ENCODE measurements around the gene ANG.

ANG gene

DNA sequence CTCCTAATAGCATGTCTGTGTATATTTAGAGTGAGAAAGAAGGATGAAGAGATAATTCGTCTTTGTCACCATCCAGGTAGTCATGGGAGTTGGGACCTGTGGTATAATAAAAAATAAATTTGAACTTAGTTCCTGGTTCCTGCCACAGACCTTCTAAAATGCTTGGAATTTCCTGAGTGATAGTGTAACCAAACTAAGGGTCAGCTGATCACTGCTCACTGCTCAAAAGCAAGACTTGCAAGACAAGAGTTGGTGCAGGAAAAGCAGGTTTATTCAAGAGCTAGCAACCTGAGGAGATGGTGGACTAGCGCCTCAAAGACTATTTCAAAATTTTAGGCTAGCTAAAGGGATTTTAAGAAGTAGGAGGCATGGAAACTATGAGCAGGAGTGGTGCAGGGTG, 19.1 kb downstream of the ANG start:
- Histone ChIP-seq H3K27me3 (ENCODE audit: control insufficient read depth in 1 of 2, insufficient read depth in 1 of 2, low read length in 2 of 2) (peaks cover 10 to 37% of the 10 kb centered on the region in 2 experiments), H3K14ac (ENCODE audit: low read length in 2 of 2) (no peak overlapping the region), H3K36me3 (ENCODE audit: control insufficient read depth in 1 of 2, insufficient read depth in 2 of 2, low read depth in 1 of 2, low read length in 2 of 2) (no peaks in the 10 kb centered on the region), H3K9me3 (ENCODE audit: control insufficient read depth, low read length) (no peaks in the 10 kb centered on the region), H3K79me1 (replicated peaks; ENCODE audit: low read length, poor library complexity, severe bottlenecking) (no peaks in the 10 kb centered on the region), H2AFZ (ENCODE audit: low read depth, low read length) (no peak overlapping the region), H2BK12ac (ENCODE audit: low read length in 2 of 2) (no peak overlapping the region), H3K4me3 (ENCODE audit: insufficient read depth in 1 of 2, low read depth in 1 of 2, low read length in 2 of 2) (no peak overlapping the region), H3K27ac (ENCODE audit: low read length, poor library complexity, severe bottlenecking) (no peak overlapping the region), H3K4me1 (ENCODE audit: control insufficient read depth, insufficient read depth, low read depth, low read length) (no peaks in the 10 kb centered on the region), H4K91ac (ENCODE audit: low read length) (no peak overlapping the region), H4K8ac (ENCODE audit: low read length) (no peak overlapping the region), H3K4me2 (ENCODE audit: low read length, poor library complexity, severe bottlenecking) (no peak overlapping the region), H2AK5ac (ENCODE audit: low read length, severe bottlenecking) (no peak overlapping the region), H3K18ac (ENCODE audit: low read depth in 1 of 2, low read length in 2 of 2) (no peak overlapping the region), H3K9ac (ENCODE audit: low read length) (no peak overlapping the region), H2BK120ac (ENCODE audit: low read depth, low read length) (no peak overlapping the region), H2BK15ac (ENCODE audit: low read depth, poor library complexity, severe bottlenecking) (no peak overlapping the region), H3K23ac (ENCODE audit: low read length in 2 of 2) (no peak overlapping the region), H3K4ac (ENCODE audit: low read depth in 1 of 2, low read length in 2 of 2) (no peak overlapping the region), H2BK5ac (ENCODE audit: low read depth, low read length, poor library complexity, severe bottlenecking) (no peak overlapping the region)
- 83% methylated on average over 2 of the region's 2 CpGs for WGBS
- no peak for DNase-seq

DNA sequence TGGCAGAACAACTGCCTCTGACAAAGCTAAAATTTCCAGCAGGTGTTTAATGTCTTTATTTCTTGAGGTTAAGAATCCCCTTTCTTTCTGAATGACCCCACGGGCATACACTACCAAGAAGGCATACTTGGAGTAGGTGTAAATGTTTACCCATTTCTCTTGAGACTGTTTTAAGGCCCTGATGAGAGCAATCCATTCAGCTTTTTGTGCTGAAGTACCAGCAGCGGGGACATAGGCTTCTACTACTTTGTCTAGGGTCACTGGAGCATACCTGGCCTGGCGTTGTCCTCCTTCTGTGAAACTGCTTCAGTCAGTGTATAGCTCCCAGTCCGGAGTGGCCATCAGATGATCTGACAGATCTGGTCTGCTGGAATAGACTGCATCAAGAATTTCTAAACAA, 22.7 kb downstream of the ANG start:
- H3K23ac ChIP-seq (ENCODE audit: low read length in 2 of 2), result no peak overlapping the region
- H4K8ac ChIP-seq (ENCODE audit: low read length), result no peak overlapping the region
- H3K36me3 ChIP-seq (ENCODE audit: control insufficient read depth in 1 of 2, insufficient read depth in 2 of 2, low read depth in 1 of 2, low read length in 2 of 2), result no peaks in the 10 kb centered on the region
- H2BK12ac ChIP-seq (ENCODE audit: low read length in 2 of 2), result no peak overlapping the region
- H3K9ac ChIP-seq (ENCODE audit: low read length), result no peak overlapping the region
- 64% methylated on average over 4 of the region's 4 CpGs for WGBS
- H3K9me3 ChIP-seq (ENCODE audit: control insufficient read depth, low read length), result no peaks in the 10 kb centered on the region
- H3K4ac ChIP-seq (ENCODE audit: low read depth in 1 of 2, low read length in 2 of 2), result no peak overlapping the region
- no peak overlapping the region for H2AFZ ChIP-seq (ENCODE audit: low read depth, low read length)
- no peak overlapping the region for H3K4me3 ChIP-seq (ENCODE audit: insufficient read depth in 1 of 2, low read depth in 1 of 2, low read length in 2 of 2)
- H2BK120ac ChIP-seq (ENCODE audit: low read depth, low read length), result no peak overlapping the region
- H3K18ac ChIP-seq (ENCODE audit: low read depth in 1 of 2, low read length in 2 of 2), result no peak overlapping the region
- H2BK5ac ChIP-seq (ENCODE audit: low read depth, low read length, poor library complexity, severe bottlenecking), result no peak overlapping the region
- no peak overlapping the region for H3K14ac ChIP-seq (ENCODE audit: low read length in 2 of 2)
- no peak overlapping the region for H2BK15ac ChIP-seq (ENCODE audit: low read depth, poor library complexity, severe bottlenecking)
- H3K4me2 ChIP-seq (ENCODE audit: low read length, poor library complexity, severe bottlenecking), result no peak overlapping the region
- no peak overlapping the region for H3K27ac ChIP-seq (ENCODE audit: low read length, poor library complexity, severe bottlenecking)
- peaks cover 10 to 55% of the 10 kb centered on the region in 2 experiments for H3K27me3 ChIP-seq (ENCODE audit: control insufficient read depth in 1 of 2, insufficient read depth in 1 of 2, low read length in 2 of 2)
- no peaks in the 10 kb centered on the region for H3K79me1 ChIP-seq (replicated peaks; ENCODE audit: low read length, poor library complexity, severe bottlenecking)
- H3K4me1 ChIP-seq (ENCODE audit: control insufficient read depth, insufficient read depth, low read depth, low read length), result no peaks in the 10 kb centered on the region
- no peak overlapping the region for H4K91ac ChIP-seq (ENCODE audit: low read length)
- H2AK5ac ChIP-seq (ENCODE audit: low read length, severe bottlenecking), result no peak overlapping the region
- no peak for DNase-seq

DNA sequence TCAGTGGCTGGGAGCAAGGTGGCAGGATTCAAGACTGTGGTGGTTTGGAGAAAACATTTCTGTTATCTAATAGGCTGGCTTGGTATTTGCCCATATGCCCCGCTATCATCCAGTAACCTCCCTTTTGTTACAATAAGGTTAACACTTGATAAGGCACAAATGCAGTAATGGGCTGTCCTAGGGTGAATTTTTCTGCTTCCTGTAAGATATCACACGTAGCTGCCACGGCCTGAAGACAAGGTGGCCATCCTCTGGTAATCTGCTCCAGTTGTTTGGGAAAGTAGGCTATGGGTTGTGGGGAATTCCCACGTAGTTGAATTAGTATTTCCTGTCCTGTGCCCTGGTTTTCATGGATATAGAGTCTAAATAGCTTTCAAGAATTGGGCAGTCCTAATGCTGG, 23.1 kb downstream of the ANG start:
- H3K9ac ChIP-seq (ENCODE audit: low read length), result no peak overlapping the region
- H2AFZ ChIP-seq (ENCODE audit: low read depth, low read length), result no peak overlapping the region
- WGBS, result 14% methylated on average over 3 of the region's 4 CpGs
- no peaks in the 10 kb centered on the region for H3K36me3 ChIP-seq (ENCODE audit: control insufficient read depth in 1 of 2, insufficient read depth in 2 of 2, low read depth in 1 of 2, low read length in 2 of 2)
- H2BK5ac ChIP-seq (ENCODE audit: low read depth, low read length, poor library complexity, severe bottlenecking), result no peak overlapping the region
- no peak overlapping the region for H3K4me2 ChIP-seq (ENCODE audit: low read length, poor library complexity, severe bottlenecking)
- no peak overlapping the region for H2BK120ac ChIP-seq (ENCODE audit: low read depth, low read length)
- no peak overlapping the region for H2BK12ac ChIP-seq (ENCODE audit: low read length in 2 of 2)
- H3K9me3 ChIP-seq (ENCODE audit: control insufficient read depth, low read length), result no peaks in the 10 kb centered on the region
- peaks cover 10 to 59% of the 10 kb centered on the region in 2 experiments for H3K27me3 ChIP-seq (ENCODE audit: control insufficient read depth in 1 of 2, insufficient read depth in 1 of 2, low read length in 2 of 2)
- no peak overlapping the region for H4K8ac ChIP-seq (ENCODE audit: low read length)
- no peak overlapping the region for H3K27ac ChIP-seq (ENCODE audit: low read length, poor library complexity, severe bottlenecking)
- no peaks in the 10 kb centered on the region for H3K79me1 ChIP-seq (replicated peaks; ENCODE audit: low read length, poor library complexity, severe bottlenecking)
- H3K4me3 ChIP-seq (ENCODE audit: insufficient read depth in 1 of 2, low read depth in 1 of 2, low read length in 2 of 2), result no peak overlapping the region
- H2AK5ac ChIP-seq (ENCODE audit: low read length, severe bottlenecking), result no peak overlapping the region
- no peak overlapping the region for H3K4ac ChIP-seq (ENCODE audit: low read depth in 1 of 2, low read length in 2 of 2)
- no peak overlapping the region for H3K23ac ChIP-seq (ENCODE audit: low read length in 2 of 2)
- no peak overlapping the region for H4K91ac ChIP-seq (ENCODE audit: low read length)
- no peak overlapping the region for H3K14ac ChIP-seq (ENCODE audit: low read length in 2 of 2)
- DNase-seq, result no peak
- H2BK15ac ChIP-seq (ENCODE audit: low read depth, poor library complexity, severe bottlenecking), result no peak overlapping the region
- H3K4me1 ChIP-seq (ENCODE audit: control insufficient read depth, insufficient read depth, low read depth, low read length), result no peaks in the 10 kb centered on the region
- no peak overlapping the region for H3K18ac ChIP-seq (ENCODE audit: low read depth in 1 of 2, low read length in 2 of 2)

DNA sequence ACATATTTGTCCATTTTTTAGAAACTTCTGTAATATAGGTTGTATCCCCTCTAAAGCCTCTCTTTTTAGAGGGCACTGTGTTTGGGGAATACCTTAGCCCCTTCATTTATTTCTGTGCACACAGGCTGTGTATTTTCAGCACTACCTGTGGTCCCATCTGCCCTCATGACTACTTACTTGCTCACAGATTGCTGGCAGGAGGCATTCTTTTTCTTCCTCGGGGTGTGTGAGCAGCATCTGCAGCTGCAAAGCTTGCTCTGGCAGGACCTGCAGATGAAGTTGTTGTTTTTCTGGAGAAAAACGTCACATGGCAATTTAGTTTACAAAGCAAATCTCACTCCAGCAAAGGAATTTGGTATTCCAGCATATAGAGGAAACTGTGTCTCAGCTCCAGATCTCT, 24.3 kb downstream of the ANG start:
- no peak overlapping the region for H3K4me3 ChIP-seq (ENCODE audit: insufficient read depth in 1 of 2, low read depth in 1 of 2, low read length in 2 of 2)
- H3K14ac ChIP-seq (ENCODE audit: low read length in 2 of 2), result no peak overlapping the region
- H3K4me1 ChIP-seq (ENCODE audit: control insufficient read depth, insufficient read depth, low read depth, low read length), result no peaks in the 10 kb centered on the region

More for the DNA sequence above, 24.3 kb downstream of the ANG start:
- Histone ChIP-seq H3K79me1 (replicated peaks; ENCODE audit: low read length, poor library complexity, severe bottlenecking) (no peaks in the 10 kb centered on the region), H3K4me2 (ENCODE audit: low read length, poor library complexity, severe bottlenecking) (no peak overlapping the region), H3K18ac (ENCODE audit: low read depth in 1 of 2, low read length in 2 of 2) (no peak overlapping the region), H3K27me3 (ENCODE audit: control insufficient read depth in 1 of 2, insufficient read depth in 1 of 2, low read length in 2 of 2) (peaks cover 10 to 60% of the 10 kb centered on the region in 2 experiments), H3K9me3 (ENCODE audit: control insufficient read depth, low read length) (no peaks in the 10 kb centered on the region), H3K27ac (ENCODE audit: low read length, poor library complexity, severe bottlenecking) (no peak overlapping the region), H3K36me3 (ENCODE audit: control insufficient read depth in 1 of 2, insufficient read depth in 2 of 2, low read depth in 1 of 2, low read length in 2 of 2) (no peaks in the 10 kb centered on the region), H4K91ac (ENCODE audit: low read length) (no peak overlapping the region), H2AK5ac (ENCODE audit: low read length, severe bottlenecking) (no peak overlapping the region), H2BK120ac (ENCODE audit: low read depth, low read length) (no peak overlapping the region), H2BK12ac (ENCODE audit: low read length in 2 of 2) (no peak overlapping the region), H4K8ac (ENCODE audit: low read length) (no peak overlapping the region), H3K9ac (ENCODE audit: low read length) (no peak overlapping the region), H3K23ac (ENCODE audit: low read length in 2 of 2) (no peak overlapping the region), H3K4ac (ENCODE audit: low read depth in 1 of 2, low read length in 2 of 2) (no peak overlapping the region), H2BK15ac (ENCODE audit: low read depth, poor library complexity, severe bottlenecking) (no peak overlapping the region), H2BK5ac (ENCODE audit: low read depth, low read length, poor library complexity, severe bottlenecking) (no peak overlapping the region), H2AFZ (ENCODE audit: low read depth, low read length) (no peak overlapping the region)
- 41% methylated on average over 2 of the region's 2 CpGs for WGBS
- no peak for DNase-seq
